Retinal pigment epithelial cell (primary cell): ENCODE measurements around the gene SMOC2.

Experiments used
- DNase-seq: peaks from one replicate; pipeline ENCODE4 v3.0.0-alpha.2; 2010; ENCODE audit warnings: low read depth
- H3K4me3 ChIP-seq: 2 replicates; pipeline ENCODE4 v1.5.1; 2011; ENCODE audit warnings: mild to moderate bottlenecking, low read length, control low read depth, moderate library complexity
- CTCF ChIP-seq: conservative IDR thresholded peaks from 2 replicates; pipeline ENCODE4 v1.5.1; 2011; ENCODE audit warnings: low read depth, low read length, control low read depth, inconsistent platforms

The SMOC2 gene

GRCh38 chr6:168600381-168600780 lies 159.4 kb downstream of the SMOC2 start:
- no peak for DNase-seq
- no peak overlapping the region for H3K4me3 ChIP-seq
- no peak for TF ChIP-seq CTCF

GRCh38 chr6:168601111-168601510 lies 160.1 kb downstream of the SMOC2 start:
- no peak overlapping the region for H3K4me3 ChIP-seq
- no peak for TF ChIP-seq CTCF
- DNase-seq, result no peak

- no peak for TF ChIP-seq CTCF
Observed at GRCh38 chr6:168601546-168601945, 160.6 kb downstream of the SMOC2 start.

GRCh38 chr6:168602576-168602975 lies 161.6 kb downstream of the SMOC2 start:
- TF ChIP-seq CTCF, result no peak
- H3K4me3 ChIP-seq, result no peak overlapping the region

More at GRCh38 chr6:168601546-168601945, 160.6 kb downstream of the SMOC2 start:
- H3K4me3 ChIP-seq, result no peak overlapping the region
- DNase-seq, result no peak

GRCh38 chr6:168603234-168603633 lies 162.2 kb downstream of the SMOC2 start:
- no peak for DNase-seq
- no peak overlapping the region for H3K4me3 ChIP-seq
- no peak for TF ChIP-seq CTCF

More at GRCh38 chr6:168602576-168602975, 161.6 kb downstream of the SMOC2 start:
- no peak for DNase-seq

- no peak for DNase-seq
- no peak overlapping the region for H3K4me3 ChIP-seq
- no peak for TF ChIP-seq CTCF
Observed at GRCh38 chr6:168605964-168606363, 165.0 kb downstream of the SMOC2 start.

GRCh38 chr6:168606722-168607121 lies 165.7 kb downstream of the SMOC2 start:
- no peak overlapping the region for H3K4me3 ChIP-seq
- no peak for DNase-seq
- no peak for TF ChIP-seq CTCF
